Hepatocyte (in vitro differentiated cells): ENCODE results near the gene KBTBD13. TPM values are rescaled to one million over a fixed set of nuclear protein-coding genes. Genes with fewer than 3 reads are reported as not detected.

Experiments
- DNase-seq: peaks from one replicate; pipeline ENCODE4 v3.0.0-alpha.2; 2016; ENCODE audit warnings: low spot score
- H2AFZ ChIP-seq: fragments of 200-600 bp; sonication (generic); 2 replicates; pipeline ENCODE4 v1.6.0; 2016; ENCODE audit warnings: antibody characterized with exemption, mild to moderate bottlenecking
- H3K27ac ChIP-seq: fragments of 200-600 bp; sonication (generic); 2 replicates; pipeline ENCODE4 v1.5.1; 2016; ENCODE audit warnings: mild to moderate bottlenecking
- H3K27me3 ChIP-seq: fragments of 200-600 bp; sonication (generic); 2 replicates; pipeline ENCODE4 v1.6.1; 2016
- H3K36me3 ChIP-seq: fragments of 200-600 bp; sonication (generic); replicated peaks from 2 replicates; pipeline ENCODE4 v1.5.1; 2016; ENCODE audit warnings: low read depth; ENCODE audit not compliant: insufficient read depth
- H3K4me1 ChIP-seq: fragments of 200-600 bp; sonication (generic); 2 replicates; pipeline ENCODE4 v1.5.1; 2016; ENCODE audit warnings: mild to moderate bottlenecking, moderate library complexity; ENCODE audit not compliant: insufficient read depth
- H3K4me2 ChIP-seq: fragments of 200-600 bp; sonication (generic); 2 replicates; pipeline ENCODE4 v1.6.0; 2016
- H3K4me3 ChIP-seq: fragments of 200-600 bp; sonication (generic); 2 replicates; pipeline ENCODE4 v1.5.1; 2016; ENCODE audit warnings: mild to moderate bottlenecking
- H3K79me2 ChIP-seq: fragments of 200-600 bp; sonication (generic); 2 replicates; pipeline ENCODE4 v1.6.0; 2017; ENCODE audit warnings: mild to moderate bottlenecking
- H3K9me2 ChIP-seq: fragments of 200-600 bp; sonication (generic); replicated peaks from 2 replicates; pipeline ENCODE4 v1.6.0; 2017; ENCODE audit warnings: mild to moderate bottlenecking; ENCODE audit not compliant: insufficient read depth
- H3K9me3 ChIP-seq: fragments of 200-600 bp; sonication (generic); 2 replicates; pipeline ENCODE4 v1.5.1; 2016; ENCODE audit warnings: low read depth, mild to moderate bottlenecking
- H4K20me1 ChIP-seq: fragments of 200-600 bp; sonication (generic); 2 replicates; pipeline ENCODE4 v1.6.0; 2016; ENCODE audit warnings: mild to moderate bottlenecking; ENCODE audit not compliant: insufficient read depth, poor library complexity, severe bottlenecking
- EZH2 ChIP-seq: fragments of 200-600 bp; sonication (generic); IDR thresholded peaks from 2 replicates; pipeline ENCODE4 v1.6.1; 2016; ENCODE audit warnings: antibody characterized with exemption, mild to moderate bottlenecking, borderline replicate concordance
- EZH2phosphoT487 ChIP-seq: fragments of 200-600 bp; sonication (generic); IDR thresholded peaks from one replicate; pipeline ENCODE4 v1.6.1; 2018; ENCODE audit warnings: antibody characterized with exemption, mild to moderate bottlenecking, low read depth, moderate library complexity; ENCODE audit not compliant: unreplicated experiment, severe bottlenecking
- WGBS: methylation state at CpG from one replicate; pipeline ENCODE4 v1.1.6; 2016; ENCODE audit warnings: low lambda C conversion rate; ENCODE audit errors: missing lambda C conversion rate; 5-methylcytosine and 5-hydroxymethylcytosine counted together
- polyA plus RNA-seq: library from polyadenylated mRNA; unstranded; fragments of >200 nt; fragmentation: Nextera tagmentation; extraction: Ambion mirVana; gene quantifications from 2 replicates; pipeline ENCODE4 v1.2.1, GENCODE V29; 2016
- total RNA-seq: library from RNA; depleted of rRNA; stranded (reverse); fragments of >200 nt; gene quantifications from 2 replicates; pipeline ENCODE4 v1.2.3, GENCODE V29; 2014
- TF ChIP-seq, protein P1 (sequence below): fragments of 200-600 bp; sonication (generic); IDR thresholded peaks from 2 replicates; pipeline ENCODE4 v1.5.1; 2016; ENCODE audit warnings: antibody characterized with exemption, mild to moderate bottlenecking; ENCODE audit not compliant: poor library complexity

The KBTBD13 gene
- total and polyA plus RNA-seq, 2 experiments from 2014 or later = 0.56 TPM; not detected in 1

DNA sequence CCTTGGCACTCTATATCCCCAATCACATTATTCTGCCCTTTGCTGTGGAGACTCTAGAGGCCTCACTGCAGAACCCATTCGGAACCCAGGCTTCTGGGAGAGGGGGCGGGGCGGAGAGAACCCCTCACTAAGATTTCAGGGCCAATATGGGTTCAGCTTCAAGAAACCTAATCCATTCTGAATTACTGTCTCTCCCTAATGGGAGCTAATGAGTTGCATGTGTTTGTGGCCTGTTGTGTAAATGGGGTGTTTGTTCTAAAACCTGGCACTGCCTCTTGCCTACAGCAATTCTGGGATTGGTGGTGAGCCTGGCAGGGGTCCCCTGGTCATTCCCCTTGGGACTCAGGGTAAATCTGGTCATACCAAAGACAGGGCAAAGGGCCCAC is 8.2 kb upstream of the KBTBD13 start:
- Histone ChIP-seq H3K36me3 (no peaks in the 10 kb centered on the region), H3K4me1 (peaks cover 25% of the 10 kb centered on the region), H3K27ac (peak overlapping the region; percentile 70), H4K20me1 (no peaks in the 10 kb centered on the region), H3K79me2 (no peaks in the 10 kb centered on the region), H3K9me3 (no peaks in the 10 kb centered on the region), H3K4me3 (no peak overlapping the region), H3K9me2 (no peaks in the 10 kb centered on the region), H3K4me2 (peak overlapping the region; percentile 91), H3K27me3 (peaks cover 10% of the 10 kb centered on the region), H2AFZ (peak overlapping the region; percentile 78)
- no peak for TF ChIP-seq EZH2
- no peak for TF ChIP-seq EZH2phosphoT487
- TF ChIP-seq, protein P1, sequence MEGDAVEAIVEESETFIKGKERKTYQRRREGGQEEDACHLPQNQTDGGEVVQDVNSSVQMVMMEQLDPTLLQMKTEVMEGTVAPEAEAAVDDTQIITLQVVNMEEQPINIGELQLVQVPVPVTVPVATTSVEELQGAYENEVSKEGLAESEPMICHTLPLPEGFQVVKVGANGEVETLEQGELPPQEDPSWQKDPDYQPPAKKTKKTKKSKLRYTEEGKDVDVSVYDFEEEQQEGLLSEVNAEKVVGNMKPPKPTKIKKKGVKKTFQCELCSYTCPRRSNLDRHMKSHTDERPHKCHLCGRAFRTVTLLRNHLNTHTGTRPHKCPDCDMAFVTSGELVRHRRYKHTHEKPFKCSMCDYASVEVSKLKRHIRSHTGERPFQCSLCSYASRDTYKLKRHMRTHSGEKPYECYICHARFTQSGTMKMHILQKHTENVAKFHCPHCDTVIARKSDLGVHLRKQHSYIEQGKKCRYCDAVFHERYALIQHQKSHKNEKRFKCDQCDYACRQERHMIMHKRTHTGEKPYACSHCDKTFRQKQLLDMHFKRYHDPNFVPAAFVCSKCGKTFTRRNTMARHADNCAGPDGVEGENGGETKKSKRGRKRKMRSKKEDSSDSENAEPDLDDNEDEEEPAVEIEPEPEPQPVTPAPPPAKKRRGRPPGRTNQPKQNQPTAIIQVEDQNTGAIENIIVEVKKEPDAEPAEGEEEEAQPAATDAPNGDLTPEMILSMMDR = no peak
- 78% methylated on average over 3 of the region's 3 CpGs for WGBS
- DNase-seq = no peak

DNA sequence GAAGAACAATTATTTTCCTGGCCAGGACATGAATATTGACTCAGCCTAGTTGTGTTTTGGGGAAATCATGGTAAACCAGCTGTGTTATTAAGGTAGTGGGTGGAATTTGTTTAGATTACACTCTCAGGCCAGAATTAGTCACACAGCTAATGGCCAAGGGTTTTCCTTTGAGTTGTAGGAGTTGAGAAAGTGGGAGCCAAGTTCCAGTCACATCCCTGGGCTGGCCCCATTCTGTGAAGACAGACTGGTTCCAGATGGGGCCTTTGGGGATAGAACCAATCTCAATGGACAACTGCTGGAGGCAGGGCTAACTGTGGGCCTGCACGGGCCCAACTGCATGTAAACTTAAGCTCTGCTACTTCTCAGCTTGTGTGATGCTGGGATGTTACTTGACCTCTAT is 7.4 kb upstream of the KBTBD13 start:
- Histone ChIP-seq H3K9me2 (no peaks in the 10 kb centered on the region), H3K79me2 (no peaks in the 10 kb centered on the region), H3K36me3 (no peaks in the 10 kb centered on the region), H3K4me1 (peaks cover 25% of the 10 kb centered on the region), H3K27ac (peak overlapping the region; percentile 70), H3K4me2 (no peak overlapping the region), H3K27me3 (peaks cover 10% of the 10 kb centered on the region), H2AFZ (no peak overlapping the region), H4K20me1 (no peaks in the 10 kb centered on the region), H3K9me3 (no peaks in the 10 kb centered on the region), H3K4me3 (no peak overlapping the region)
- DNase-seq = peak; percentile 46
- 60% methylated on average over 1 of the region's 1 CpG for WGBS
- TF ChIP-seq EZH2phosphoT487 = no peak
- TF ChIP-seq, protein P1 = no peak
- no peak for TF ChIP-seq EZH2

DNA sequence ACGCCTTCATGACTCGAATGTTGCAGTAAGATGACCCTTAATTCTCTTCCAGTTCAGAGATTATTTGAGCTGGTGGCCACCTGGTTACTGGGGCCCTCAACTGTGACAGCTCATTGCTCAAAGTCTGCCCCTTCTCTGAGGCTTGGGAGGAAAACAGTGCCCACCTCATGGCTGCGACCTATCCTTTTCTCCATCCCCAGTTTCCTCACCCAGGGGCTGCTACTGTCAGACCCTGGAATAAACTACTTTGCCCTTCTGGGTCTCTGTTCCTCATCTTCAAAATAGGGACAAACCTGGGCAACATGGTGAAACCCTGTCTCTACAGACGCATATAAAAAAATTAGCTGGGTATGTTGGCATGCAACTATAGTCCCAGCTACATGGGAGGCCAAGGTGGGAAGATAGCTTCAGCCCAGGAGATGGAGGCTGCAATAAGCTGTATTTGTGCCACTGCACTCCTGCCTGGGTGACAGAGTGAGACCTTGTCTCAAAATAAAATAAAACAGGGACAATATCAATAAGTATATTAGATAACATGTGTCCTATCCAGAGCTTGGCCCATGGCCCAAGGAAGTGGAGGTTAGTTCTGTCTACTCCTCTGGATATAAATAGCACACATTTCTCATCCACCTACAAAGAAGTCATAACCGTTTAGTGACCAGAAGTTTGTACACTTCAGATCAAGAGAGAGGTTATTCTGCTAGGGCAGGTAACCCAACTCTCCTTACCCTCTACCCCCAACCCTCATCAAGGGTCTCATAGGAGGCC is 6.6 kb upstream of the KBTBD13 start:
- Histone ChIP-seq H3K4me1 (peaks cover 25% of the 10 kb centered on the region), H3K27me3 (peaks cover 10% of the 10 kb centered on the region), H2AFZ (no peak overlapping the region), H3K9me2 (no peaks in the 10 kb centered on the region), H3K9me3 (no peaks in the 10 kb centered on the region), H3K4me2 (no peak overlapping the region), H4K20me1 (no peaks in the 10 kb centered on the region), H3K79me2 (no peaks in the 10 kb centered on the region), H3K36me3 (no peaks in the 10 kb centered on the region), H3K4me3 (no peak overlapping the region), H3K27ac (peak overlapping the region; percentile 66)
- WGBS = 93% methylated on average over 5 of the region's 5 CpGs
- TF ChIP-seq EZH2phosphoT487 = no peak
- TF ChIP-seq, protein P1 = no peak
- TF ChIP-seq EZH2 = no peak
- DNase-seq = no peak
